Measurements from ENCODE around the gene AUTS2.

Gene AUTS2

DNA sequence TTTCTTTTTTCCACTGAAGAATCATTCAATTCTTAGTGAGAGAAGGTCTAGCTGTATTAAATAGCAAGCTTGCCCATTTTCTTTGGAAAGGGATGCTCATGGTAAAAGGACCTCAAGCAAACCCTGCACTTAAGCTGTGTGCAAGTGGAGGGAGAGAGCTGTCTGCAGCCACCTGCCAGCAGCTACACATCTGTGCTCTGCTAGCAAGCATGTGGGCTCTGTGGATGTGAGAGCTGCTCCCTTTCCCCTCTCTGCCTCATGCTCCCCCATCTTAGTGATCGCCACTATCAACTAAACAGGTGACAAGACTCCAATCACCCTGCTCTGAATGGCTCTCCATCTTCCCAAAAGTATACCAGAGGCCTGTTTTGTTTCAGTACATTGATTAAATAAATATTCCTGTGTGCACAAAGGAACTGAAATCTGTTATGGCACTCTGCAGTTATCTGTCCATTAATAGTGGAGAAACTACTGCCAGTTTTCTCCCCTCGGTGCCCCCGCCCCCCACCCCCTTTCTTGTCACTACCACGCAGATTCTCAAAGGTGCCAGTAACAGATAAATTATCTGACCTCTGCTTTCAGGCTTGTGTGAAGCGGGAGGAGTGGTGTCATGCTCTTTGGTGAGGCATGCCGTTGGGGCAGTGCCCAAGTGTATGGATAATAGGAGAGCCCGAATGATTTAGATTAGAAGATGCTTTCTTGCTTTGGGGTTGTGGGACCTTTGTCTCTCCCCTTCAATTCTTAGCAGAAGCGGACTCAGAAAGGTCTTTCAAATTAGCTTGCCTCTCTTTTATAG lies 26.4 kb downstream of the AUTS2 start:
- no peak for DNase-seq

DNA sequence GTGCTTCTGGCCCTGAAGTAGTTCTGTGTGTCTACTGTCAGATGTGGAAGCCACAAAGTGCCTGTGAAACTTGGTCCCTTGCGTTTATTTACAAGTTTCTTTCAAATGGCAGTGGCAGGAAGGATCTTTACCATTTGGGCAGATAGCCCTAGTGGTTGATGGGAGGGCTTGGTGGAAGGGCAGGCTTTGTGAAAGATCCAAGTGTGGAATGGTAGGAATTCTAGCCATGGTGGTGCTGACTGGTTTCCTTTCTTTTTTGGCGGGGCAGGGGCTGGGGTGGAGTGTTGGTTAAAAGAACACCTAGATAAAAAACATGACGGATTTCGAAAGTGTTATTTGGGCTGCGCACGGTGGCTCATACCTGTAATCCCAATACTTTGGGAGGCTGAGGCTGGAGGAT lies 27.0 kb downstream of the AUTS2 start:
- DNase-seq: no peak

DNA sequence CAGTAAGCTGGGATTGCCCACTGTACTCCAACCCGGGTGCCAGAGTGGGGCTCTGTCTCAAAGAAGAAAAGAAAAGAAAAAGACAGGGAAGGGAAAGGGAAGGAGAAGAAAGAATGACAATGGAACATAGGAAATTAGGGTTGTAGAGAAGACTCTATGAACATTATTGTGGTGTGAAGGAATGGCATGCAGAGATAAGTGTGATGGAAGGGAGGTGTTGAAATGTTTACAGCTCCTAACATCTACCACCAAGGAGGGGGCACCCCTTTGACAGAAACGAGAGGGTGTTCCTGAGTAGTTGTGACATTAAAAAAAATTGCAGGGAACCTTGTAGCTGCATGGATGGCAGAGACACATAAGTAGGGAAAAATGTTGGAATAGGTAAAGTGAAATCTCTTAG lies 27.5 kb downstream of the AUTS2 start:
- DNase-seq: no peak

DNA sequence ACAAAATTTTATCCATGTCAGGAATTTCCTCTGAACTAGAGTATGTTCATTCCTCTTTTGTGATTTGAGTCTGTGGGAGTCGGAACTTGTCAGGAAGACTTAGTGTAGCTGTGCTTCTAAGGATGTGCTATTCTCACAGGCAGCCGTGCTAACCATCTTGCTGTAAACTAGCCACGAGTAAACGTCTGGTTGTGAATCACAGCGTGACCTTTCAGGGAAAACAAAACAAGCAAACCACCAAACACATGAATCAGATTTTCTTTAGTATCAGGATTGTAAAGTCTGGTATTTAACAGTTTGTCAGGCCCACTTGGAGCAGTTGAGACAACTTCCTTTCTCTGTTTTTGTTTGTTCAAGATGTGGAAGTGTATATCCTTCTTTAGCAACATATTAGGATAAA lies 32.0 kb downstream of the AUTS2 start:
- peak; percentile 86 for DNase-seq

DNA sequence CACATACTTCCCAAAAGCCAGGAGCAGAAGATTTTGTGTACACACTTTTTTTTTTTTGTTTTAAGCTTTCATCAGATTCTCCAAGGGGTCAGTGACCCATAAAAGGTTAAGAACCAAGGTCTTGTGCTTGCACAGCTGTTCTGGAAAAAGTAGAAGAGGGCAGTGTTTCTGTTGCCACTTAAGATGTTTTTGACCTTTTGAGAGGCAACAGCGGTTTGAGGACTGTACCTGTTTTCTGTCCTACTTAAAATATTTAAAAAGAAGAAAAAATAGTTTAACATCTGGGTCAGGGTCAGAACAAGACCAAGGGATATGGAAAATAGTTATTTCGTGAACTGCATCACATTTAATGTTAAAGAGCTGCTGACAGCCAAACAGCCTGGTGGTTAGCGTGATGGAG lies 32.9 kb downstream of the AUTS2 start:
- no peak for DNase-seq

DNA sequence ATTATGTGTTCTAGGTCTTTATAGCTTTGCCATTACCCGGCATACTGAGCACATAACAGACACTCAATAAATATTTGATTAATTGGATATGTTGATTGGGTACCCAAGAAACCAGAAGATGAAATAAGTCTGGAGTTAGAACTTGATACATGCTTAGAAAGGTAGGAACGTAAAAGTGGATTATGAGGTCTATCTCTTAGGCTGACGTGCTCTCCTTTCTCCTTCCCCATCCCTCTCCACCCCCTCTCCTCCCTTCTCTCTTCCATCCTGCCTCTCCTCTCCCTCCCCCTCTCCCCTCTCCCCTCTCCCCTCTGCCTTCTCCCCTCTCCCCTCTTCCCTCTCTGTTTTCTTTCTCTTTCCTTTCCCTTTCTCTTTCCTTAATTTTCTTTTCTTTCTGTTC lies 34.0 kb downstream of the AUTS2 start:
- no peak for DNase-seq

DNA sequence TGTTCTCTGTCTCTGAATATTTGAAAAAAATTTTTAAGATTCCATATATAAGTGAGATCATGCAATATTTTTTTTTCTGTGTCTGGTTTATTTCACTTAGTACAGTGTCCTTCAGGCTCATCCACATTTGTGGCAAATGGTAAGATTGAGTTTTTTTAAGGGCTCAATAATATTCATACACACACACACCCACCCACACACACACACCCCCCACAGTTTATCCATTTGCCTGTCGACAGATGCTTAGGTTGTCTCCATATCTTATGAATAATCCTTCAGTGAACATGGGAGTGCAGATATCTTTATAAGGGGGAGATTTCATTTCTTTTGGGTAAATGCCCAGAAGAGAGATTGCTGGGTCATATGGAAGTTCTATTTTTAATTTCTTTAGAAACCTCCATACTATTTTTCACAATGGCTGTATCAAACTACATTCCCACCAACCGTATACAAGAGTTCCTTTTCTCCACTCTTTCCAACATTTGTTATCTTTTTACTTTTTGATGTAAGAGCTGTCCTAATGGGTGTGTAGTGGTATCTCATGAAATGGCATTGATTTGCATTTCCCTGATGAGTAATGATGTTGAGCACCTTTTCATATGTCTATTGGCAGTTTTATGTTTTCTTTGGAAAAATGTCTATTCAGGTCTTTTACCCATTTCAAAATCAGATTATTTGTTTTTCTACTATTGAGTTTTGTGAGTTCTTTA lies 35.0 kb downstream of the AUTS2 start:
- peak; percentile 83 for DNase-seq

DNA sequence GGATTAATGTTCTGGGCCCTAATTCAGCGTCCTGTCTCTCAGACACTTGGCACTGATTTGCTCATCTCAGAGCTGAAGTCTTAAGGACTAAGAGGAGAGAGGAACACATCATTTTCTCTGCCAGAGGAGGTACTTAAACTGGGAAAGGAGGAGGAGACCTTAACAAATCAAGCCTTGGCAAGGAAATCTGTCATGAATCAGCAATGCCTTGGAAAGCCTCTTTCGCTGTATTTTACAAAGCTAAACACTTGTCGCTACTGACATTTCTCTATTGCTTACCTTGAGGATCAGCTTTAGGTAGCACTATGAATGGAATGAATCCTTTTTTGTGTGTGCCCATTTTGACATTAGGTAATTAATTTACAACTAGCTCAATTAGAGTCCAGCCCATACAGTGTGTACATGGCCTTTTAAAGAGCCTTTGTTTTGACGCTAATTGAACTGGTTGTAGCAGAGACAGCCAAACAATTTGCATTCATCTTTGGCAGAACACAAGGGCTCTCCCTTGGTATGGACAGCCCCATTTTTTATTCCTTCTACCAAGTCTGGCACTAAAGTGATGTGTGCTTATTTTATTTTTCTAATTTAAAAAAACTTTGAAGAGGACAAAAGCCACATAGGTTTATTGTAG lies 37.4 kb downstream of the AUTS2 start:
- no peak for DNase-seq

DNA sequence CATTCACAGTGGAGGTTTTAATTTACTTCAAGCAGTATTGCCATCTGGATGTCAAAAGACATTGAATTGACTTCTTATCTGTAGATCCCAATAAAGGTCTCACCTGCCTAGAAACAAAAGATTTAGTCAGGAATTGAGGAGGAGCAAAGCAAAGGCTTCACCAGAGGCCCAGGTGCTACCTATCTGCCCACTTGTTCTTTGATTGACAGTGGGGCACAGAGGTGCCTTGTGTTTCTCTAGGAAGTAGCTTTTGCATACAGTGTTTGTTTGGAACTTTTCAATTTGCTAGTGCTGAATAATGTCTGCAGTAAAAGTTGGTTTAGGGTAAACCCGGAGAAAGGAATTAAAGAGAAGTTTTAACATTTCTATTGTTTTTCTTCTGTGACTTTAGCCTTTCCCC lies 40.4 kb downstream of the AUTS2 start:
- DNase-seq: no peak

DNA sequence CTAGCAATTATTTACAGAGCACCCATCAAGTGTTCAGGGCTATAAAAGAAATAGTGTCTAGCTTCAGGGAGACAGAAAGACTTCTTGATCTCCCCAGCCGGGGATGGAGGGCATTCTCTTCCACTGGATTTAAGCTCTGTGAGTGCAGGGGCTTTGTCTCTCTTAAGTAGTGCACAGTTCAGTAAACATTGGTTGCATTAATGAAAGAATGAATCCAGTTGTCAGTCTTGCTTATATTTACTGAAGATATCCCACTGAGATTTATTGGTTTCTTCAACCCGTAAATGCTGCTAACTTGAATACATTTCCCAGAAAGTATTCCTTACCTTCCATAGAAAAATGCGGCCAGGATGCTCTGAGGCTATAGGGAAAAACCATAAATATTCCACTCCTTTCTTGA lies 41.9 kb downstream of the AUTS2 start:
- DNase-seq: no peak

DNA sequence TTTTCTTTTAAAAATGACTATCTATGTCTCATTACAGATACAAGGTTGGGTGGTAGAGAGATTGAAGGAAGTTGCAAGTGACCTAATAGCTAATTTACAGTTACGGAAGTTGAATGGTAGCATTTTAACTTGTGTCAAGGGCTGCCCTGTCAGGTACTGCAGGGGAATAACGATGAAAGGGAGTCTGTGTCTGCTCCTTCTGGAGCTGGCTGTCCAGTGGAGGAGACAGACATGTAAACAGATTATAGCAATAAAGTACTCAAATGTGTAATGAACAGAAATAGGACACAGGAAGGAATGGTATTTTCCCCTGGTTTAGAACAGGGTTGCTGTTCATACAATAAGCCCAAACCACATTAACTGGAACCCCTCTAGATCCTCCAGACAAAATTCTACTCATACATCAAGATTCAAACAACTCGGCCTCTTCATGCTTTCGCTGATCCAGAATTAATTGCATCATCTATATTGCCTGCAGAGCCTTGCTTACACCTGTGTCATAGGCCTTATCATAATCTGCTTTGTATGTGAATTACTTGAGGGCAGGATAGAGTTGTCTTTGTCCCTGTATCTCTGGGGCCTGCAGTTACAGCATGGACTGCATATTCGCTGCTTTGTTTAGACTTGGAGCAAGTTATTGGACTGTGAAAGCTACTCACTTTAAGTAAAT lies 42.8 kb downstream of the AUTS2 start:
- no peak for DNase-seq

DNA sequence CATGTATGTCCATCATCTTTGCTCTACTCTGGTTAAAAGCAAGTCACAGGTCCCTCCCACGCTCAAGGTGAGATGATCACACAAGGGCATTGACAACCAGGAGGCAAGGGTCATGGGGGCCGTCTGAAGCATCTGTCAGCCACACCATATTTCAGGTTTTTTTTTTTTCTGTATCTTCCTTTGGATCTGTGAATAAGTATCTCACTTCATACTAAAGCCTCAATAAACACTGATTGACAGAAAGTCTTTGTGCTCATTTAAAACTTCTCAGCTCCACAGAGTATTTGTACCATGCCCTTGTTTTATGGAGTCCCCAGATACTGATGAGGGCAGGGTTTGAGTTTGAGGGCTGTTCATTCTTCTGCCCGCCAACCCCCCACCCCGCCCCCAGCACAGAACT lies 45.0 kb downstream of the AUTS2 start:
- no peak for DNase-seq

DNA sequence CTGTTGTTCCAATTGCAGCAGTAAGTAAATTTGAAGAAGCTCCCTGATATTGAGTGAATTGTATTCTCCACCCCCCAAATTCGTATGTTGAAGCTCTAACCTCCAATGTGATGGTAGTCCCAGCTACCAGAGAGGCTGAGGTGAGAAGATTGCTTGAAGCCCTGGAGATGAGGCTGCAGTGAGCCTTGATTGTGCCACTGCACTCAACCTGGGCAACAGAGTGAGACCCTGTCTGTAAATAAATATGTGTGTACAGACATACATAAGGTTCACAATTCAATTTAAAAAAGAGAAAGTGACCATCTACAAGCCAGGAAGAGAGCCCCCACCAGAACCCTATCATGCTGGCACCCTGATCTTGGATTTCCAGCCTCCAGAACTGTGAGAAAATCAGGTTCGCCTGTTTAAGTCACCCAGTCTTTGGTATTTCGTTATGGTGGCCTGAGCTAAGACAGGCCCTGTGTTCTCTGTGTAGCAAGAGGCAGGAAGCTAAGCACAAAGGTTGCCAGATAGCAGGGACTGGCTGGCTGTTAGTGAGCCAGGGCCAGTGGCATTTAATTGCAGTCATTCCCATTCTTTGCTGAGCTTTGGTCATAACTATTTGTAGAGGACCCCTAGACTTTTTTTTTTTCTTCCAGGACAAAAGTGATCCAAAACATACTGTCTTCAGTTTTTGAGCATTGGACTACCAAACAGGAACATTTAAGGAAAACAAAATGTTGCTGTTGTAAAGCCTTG lies 45.6 kb downstream of the AUTS2 start:
- DNase-seq: no peak

DNA sequence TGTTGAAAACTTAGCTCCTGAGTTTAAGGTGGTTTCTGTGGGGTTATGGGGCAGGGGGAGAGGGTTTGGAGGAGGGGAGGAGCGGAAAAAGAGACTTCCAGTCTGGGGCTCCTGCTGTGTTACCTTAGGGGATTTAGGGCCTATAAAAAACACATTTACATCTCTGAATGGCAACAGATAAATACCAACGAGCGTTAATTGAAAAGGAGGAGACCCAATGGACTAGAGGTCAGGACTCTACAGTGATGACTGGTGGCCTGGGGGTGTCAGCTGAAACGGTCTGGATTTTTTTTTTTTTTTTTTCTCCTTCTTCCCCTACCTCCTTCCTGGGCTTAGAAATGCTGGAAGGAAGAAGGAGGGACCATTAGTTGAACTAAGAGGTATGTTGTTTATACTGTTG lies 47.4 kb downstream of the AUTS2 start:
- DNase-seq: no peak

DNA sequence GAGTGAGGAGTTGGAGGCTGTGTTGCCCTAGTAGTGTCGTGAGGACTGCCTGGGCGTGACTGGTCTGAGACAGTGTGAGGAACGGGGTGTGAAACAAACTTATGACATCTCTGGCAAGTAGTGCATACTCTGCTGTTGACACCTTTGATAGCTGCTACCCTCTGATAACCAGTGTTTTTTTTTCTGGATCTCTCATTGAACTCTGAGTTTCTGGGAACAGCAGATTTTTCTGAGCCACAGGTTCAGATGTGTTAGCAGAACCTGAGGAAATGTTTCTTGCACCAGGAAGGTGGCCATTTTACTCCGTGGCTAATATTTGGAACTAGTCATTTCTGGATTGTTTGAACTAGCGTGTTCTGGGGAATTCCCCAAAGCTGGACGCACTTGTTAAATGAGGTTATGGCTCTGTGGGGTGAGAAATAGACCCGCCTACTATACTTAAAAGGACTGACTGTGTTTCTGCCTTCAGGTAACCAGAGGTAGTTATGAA lies 52.9 kb downstream of the AUTS2 start:
- DNase-seq: no peak

DNA sequence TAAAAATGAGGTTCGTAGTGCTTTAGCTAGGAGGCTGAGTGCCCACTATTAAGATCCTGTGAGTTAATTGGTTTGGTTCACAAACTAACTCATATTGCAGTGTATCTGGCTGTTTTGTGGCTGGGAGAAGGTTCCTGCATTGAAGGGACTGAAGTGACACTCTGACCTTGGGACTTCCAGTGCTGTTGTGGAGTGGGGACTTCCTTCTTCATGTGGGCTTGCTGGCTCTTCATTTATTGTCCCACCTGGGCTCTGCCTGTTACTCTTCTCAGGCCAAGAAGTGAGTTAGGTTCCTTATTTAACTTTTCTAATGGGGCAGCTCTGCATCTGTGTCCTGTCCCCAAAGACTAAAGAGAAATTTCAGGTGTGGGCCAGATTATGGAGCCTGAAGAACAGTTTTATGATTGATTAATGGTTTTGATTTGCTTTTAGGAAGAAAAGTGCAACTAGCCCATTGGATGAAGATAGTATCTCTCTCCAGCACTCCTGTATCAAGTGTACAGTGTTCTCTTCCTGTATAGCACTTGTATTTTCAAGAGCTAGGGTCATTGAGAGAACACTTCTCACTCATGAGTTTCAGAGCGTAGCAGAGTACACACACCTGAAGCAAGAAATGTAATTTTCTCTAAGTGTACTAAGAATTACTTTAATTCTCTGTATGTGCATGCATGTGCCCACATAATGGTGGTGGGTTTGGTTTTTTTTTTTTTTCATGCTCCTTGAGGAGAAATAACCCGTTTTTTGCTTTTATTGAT lies 54.8 kb downstream of the AUTS2 start:
- DNase-seq: no peak

DNA sequence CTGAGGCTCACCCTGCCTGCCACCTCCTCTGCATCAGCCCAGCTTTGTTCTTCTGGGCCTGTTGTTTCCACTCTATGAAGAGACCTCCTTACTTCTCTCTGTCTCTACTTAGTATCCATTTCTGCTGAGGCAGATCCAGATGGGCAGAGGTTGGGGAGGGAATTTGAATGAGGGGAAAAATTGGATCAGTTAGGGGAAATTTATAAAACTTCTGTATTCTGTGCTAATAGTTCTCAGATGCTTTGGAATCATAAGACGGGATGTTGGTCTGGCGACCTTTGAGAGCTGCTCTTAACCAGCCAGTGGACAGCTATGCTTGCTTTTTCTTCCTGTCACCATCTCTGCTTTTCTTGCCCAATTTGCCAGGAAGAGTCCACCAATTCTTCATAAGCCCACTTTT lies 55.5 kb downstream of the AUTS2 start:
- no peak for DNase-seq

DNA sequence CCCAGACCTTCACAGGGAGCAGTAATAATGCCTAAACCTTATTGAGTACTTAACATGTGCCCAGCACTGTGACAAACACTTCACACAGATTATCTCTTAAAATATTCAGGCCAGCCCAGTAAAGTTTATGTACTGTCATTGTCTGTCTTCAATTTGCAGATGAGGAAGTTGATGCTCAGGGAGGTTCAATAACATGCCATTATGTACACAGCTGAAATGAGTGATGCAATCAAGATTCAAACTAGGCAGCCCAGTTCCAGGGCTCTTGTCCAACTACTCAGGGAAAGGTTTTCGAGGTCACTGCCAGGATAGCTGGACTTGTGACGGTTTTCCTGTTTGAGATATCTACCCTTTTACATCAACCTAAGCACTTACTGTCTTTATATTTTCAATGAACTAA lies 56.1 kb downstream of the AUTS2 start:
- DNase-seq: peak; percentile 48

DNA sequence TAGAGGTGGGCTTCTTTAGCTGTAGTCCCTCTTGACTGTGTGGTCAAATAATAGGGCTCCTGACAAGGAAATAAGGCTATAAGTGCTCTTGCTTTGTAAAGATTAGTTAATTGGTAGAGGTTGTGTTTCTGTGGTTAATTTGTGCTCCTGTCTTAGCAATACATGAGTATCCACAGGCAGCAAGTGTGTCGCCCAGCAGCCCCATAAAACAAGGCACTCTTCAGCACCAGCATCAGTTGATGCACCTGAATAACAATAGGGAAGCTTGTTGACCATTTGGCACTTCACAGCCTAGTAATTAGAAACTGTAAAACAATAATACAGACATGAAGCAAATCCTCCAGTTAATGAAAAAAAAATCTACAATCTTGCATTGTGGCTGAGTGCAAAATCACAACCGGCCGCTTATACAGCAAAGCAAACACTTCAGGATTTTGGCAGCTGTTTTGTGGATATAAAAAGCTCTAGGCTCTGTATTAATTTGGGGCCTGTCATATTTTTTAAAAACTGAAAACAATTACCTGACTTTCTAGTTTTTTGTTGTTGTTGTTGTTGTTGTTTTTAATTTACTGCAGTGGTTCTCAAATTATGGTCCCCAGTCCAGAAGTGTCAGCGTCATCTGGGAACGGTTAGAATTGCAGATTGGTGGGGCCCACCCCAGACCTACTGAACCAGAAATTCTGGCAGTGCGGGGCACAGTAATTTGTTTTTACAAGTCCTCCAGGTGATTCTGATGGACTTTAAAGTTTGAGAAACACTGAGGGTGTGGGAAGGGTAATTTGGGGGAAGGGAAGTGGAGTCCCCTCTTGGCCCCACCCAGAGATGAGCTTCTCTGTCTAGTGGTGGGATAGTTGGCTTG lies 56.8 kb downstream of the AUTS2 start:
- no peak for DNase-seq

DNA sequence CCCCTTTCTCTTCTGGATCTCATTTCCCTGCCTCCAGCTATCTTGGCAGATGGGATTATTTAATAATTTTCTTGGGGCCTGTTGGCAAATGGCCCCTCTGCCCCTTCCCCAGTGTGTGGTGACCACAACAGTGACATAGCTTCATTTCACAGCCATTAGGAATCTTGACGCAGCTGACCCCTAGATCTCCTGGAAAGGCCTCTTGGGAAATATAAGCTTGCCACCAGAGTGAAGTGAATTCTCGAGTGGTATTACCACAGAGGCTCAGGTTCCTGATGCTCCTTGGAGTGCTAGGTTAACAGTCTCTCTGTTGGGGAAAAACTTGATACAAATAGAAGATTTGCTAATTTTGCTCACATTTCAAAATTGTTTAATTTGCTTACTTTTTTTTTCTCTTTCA lies 57.8 kb downstream of the AUTS2 start:
- DNase-seq: no peak

DNA sequence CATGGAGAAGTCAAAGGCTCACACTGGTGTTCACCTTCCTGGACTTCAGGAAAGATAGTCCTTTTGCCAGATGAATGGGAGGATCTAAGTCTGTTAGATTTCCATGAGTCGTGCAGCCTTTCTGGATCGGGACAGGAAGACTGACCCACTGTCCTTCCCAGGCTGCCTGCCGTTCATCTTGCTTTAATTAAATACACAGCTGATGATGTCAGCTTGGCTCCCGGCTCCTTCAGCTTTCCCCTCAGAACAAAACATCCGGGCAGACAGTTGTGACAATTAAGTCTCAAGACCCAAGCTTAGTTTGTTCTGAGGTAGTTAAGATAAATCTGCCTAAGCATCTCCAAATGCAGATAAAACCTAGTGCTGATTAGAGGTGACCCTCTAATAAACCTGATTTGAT lies 58.6 kb downstream of the AUTS2 start:
- DNase-seq: peak; percentile 74
